H9 (cell line): ENCODE measurements around the gene TAF5L. TPM values are rescaled to one million over a fixed set of nuclear protein-coding genes. Genes with fewer than 3 reads are reported as not detected.
A peak's percentile ranks its signal among the peaks of the same experiment; 100 is the strongest.

Experiments used
- DNase-seq: peaks from one replicate; pipeline ENCODE4 v3.0.0-alpha.2; 2017
- H2AFZ ChIP-seq: one replicate; pipeline ENCODE4 v1.6.1; 2013; ENCODE audit warnings: mild to moderate bottlenecking, low read length, control low read depth, moderate library complexity
- H2AK5ac ChIP-seq: 2 replicates; pipeline ENCODE4 v1.6.1; 2013; ENCODE audit warnings: low read length, control low read depth, mixed read lengths; ENCODE audit not compliant: insufficient read length
- H2BK120ac ChIP-seq: one replicate; pipeline ENCODE4 v1.6.1; 2013; ENCODE audit warnings: low read depth, mild to moderate bottlenecking, low read length, control low read depth, inconsistent platforms; ENCODE audit not compliant: poor library complexity, severe bottlenecking
- H2BK12ac ChIP-seq: 2 replicates; pipeline ENCODE4 v1.6.1; 2013; ENCODE audit warnings: low read length, control low read depth, mixed read lengths, low read depth; ENCODE audit not compliant: insufficient read length
- H2BK15ac ChIP-seq: 2 replicates; pipeline ENCODE4 v1.6.1; 2013; ENCODE audit warnings: low read depth, low read length, control low read depth
- H2BK20ac ChIP-seq: one replicate; pipeline ENCODE4 v1.6.1; 2013; ENCODE audit warnings: low read depth, mild to moderate bottlenecking, low read length, control low read depth, inconsistent platforms; ENCODE audit not compliant: poor library complexity, severe bottlenecking
- H2BK5ac ChIP-seq: 2 replicates; pipeline ENCODE4 v1.6.1; 2013; ENCODE audit warnings: low read length, control low read depth, mixed read lengths; ENCODE audit not compliant: insufficient read length
- H3K14ac ChIP-seq: 2 replicates; pipeline ENCODE4 v1.6.1; 2013; ENCODE audit warnings: low read length, control low read depth; ENCODE audit not compliant: insufficient read depth
- H3K18ac ChIP-seq: 2 replicates; pipeline ENCODE4 v1.6.1; 2013; ENCODE audit warnings: low read depth, mild to moderate bottlenecking, mixed read lengths, low read length, control low read depth; ENCODE audit not compliant: insufficient read length
- H3K23ac ChIP-seq: 2 replicates; pipeline ENCODE4 v1.6.1; 2013; ENCODE audit warnings: low read length, control low read depth, mixed read lengths, low read depth; ENCODE audit not compliant: insufficient read length
- H3K23me2 ChIP-seq: 2 replicates; pipeline ENCODE4 v1.6.1; 2013; ENCODE audit warnings: low read depth, mild to moderate bottlenecking, mixed read lengths, low read length, control low read depth; ENCODE audit not compliant: insufficient read length, poor library complexity, severe bottlenecking
- H3K27ac ChIP-seq: 2 replicates; pipeline ENCODE4 v1.5.1; 2013; ENCODE audit warnings: low read length, control low read depth, mixed read lengths, low read depth; ENCODE audit not compliant: insufficient read length
- H3K27me3 ChIP-seq: 2 replicates; pipeline ENCODE4 v1.6.1; 2013; ENCODE audit warnings: low read length, control low read depth, inconsistent platforms; ENCODE audit not compliant: insufficient read depth
- H3K4ac ChIP-seq: 2 replicates; pipeline ENCODE4 v1.6.1; 2013; ENCODE audit warnings: low read depth, mild to moderate bottlenecking, control low read depth, inconsistent platforms, low read length, moderate library complexity
- H3K4me1 ChIP-seq: 2 replicates; pipeline ENCODE4 v1.6.1; 2013; ENCODE audit warnings: low read length, control low read depth, inconsistent platforms; ENCODE audit not compliant: insufficient read depth
- H3K4me2 ChIP-seq: 2 replicates; pipeline ENCODE4 v1.6.1; 2013; ENCODE audit warnings: low read length, control low read depth, mixed read lengths; ENCODE audit not compliant: insufficient read length, insufficient read depth
- H3K56ac ChIP-seq: 2 replicates; pipeline ENCODE4 v1.6.1; 2013; ENCODE audit warnings: low read depth, mild to moderate bottlenecking, mixed read lengths, low read length, control low read depth; ENCODE audit not compliant: insufficient read length
- H3K79me1 ChIP-seq: 2 replicates; pipeline ENCODE4 v1.6.1; 2013; ENCODE audit warnings: low read depth, mild to moderate bottlenecking, moderate library complexity, low read length, control low read depth, inconsistent platforms; ENCODE audit not compliant: insufficient read depth, poor library complexity, severe bottlenecking
- H3K79me2 ChIP-seq: 2 replicates; pipeline ENCODE4 v1.6.1; 2013; ENCODE audit warnings: low read length, control low read depth, inconsistent platforms; ENCODE audit not compliant: insufficient read depth
- H3K9ac ChIP-seq: 2 replicates; pipeline ENCODE4 v1.6.1; 2013; ENCODE audit warnings: low read length, control low read depth, mixed read lengths; ENCODE audit not compliant: insufficient read length; ENCODE audit errors: extremely low read depth
- H3K9me3 ChIP-seq: one replicate; pipeline ENCODE4 v1.6.1; 2013; ENCODE audit warnings: low read depth, low read length, inconsistent platforms; ENCODE audit not compliant: control insufficient read depth
- H3T11ph ChIP-seq: one replicate; pipeline ENCODE4 v1.6.1; 2013; ENCODE audit warnings: mild to moderate bottlenecking, low read length, control low read depth, inconsistent platforms
- H4K20me1 ChIP-seq: one replicate; pipeline ENCODE4 v1.6.1; 2013; ENCODE audit not compliant: control insufficient read depth, insufficient read length, insufficient read depth
- H4K5ac ChIP-seq: 2 replicates; pipeline ENCODE4 v1.6.1; 2013; ENCODE audit warnings: low read depth, mild to moderate bottlenecking, mixed read lengths, low read length, control low read depth; ENCODE audit not compliant: insufficient read length
- H4K8ac ChIP-seq: replicated peaks from 2 replicates; pipeline ENCODE4 v1.6.1; 2013; ENCODE audit warnings: low read length, control low read depth, mixed read lengths, low read depth; ENCODE audit not compliant: insufficient read length
- H4K91ac ChIP-seq: 2 replicates; pipeline ENCODE4 v1.6.1; 2013; ENCODE audit warnings: low read depth, mild to moderate bottlenecking, moderate library complexity, mixed read lengths, low read length, control low read depth; ENCODE audit not compliant: insufficient read length
- H3K27ac Mint-ChIP-seq, 3 experiments: 2 replicates in 2 of 3; 3 replicates in 1 of 3; pipeline ENCODE4 v1.8.0; 2020 to 2021; ENCODE audit warnings: mixed read lengths in 3 of 3, mild to moderate bottlenecking in 1 of 3, moderate library complexity in 1 of 3
- H3K27me3 Mint-ChIP-seq: 2 replicates; pipeline ENCODE4 v1.8.0; 2021; ENCODE audit warnings: low read depth, mild to moderate bottlenecking, moderate library complexity, mixed read lengths
- H3K36me3 Mint-ChIP-seq, 3 experiments: 2 replicates in 2 of 3; 3 replicates in 1 of 3; pipeline ENCODE4 v1.8.0; 2020 to 2021; ENCODE audit warnings: low read depth in 3 of 3, mixed read lengths in 3 of 3; ENCODE audit not compliant: insufficient read depth in 1 of 3
- H3K4me1 Mint-ChIP-seq, 2 experiments: 2 replicates each; pipeline ENCODE4 v1.8.0; 2020; ENCODE audit warnings: mixed read lengths in 2 of 2
- H3K4me3 Mint-ChIP-seq, 2 experiments: 2 replicates in 1 of 2; 3 replicates in 1 of 2; pipeline ENCODE4 v1.8.0; 2020 to 2021; ENCODE audit warnings: mild to moderate bottlenecking in 2 of 2, mixed read lengths in 2 of 2, moderate library complexity in 1 of 2
- H3K9me3 Mint-ChIP-seq, 2 experiments: 2 replicates in 1 of 2; 3 replicates in 1 of 2; pipeline ENCODE4 v1.8.0; 2020; ENCODE audit warnings: mild to moderate bottlenecking in 2 of 2, mixed read lengths in 2 of 2, moderate library complexity in 1 of 2
- CTCF ChIP-seq: fragments of 200-600 bp; sonication (generic); conservative IDR thresholded peaks from 3 replicates; pipeline ENCODE4 v1.8.0; 2021; ENCODE audit warnings: antibody characterized with exemption, mild to moderate bottlenecking
- WGBS: extraction: QIAGEN DNeasy Blood & Tissue Kit; methylation state at CpG from one replicate; pipeline ENCODE4 v1.1.7; 2013; ENCODE audit warnings: missing lambda C conversion rate, low lambda C conversion rate, mixed read lengths; ENCODE audit not compliant: insufficient read length; ENCODE audit errors: extremely low coverage; 5-methylcytosine and 5-hydroxymethylcytosine counted together
- total RNA-seq: library from RNA; stranded (reverse); gene quantifications from 2 replicates; pipeline ENCODE4 v1.2.1, GENCODE V29; 2021

The TAF5L gene
- total RNA-seq, 1 experiment from 2014 or later: 30.3 TPM

- no peak for DNase-seq
- Mint-ChIP-seq H3K36me3 (peaks cover 6 to 37% (median 20%) of the 10 kb centered on the region in 3 experiments; a peak in 6 of 7 replicates), H3K4me1 (peaks cover 25 to 32% of the 10 kb centered on the region in 2 experiments), H3K9me3 (no peaks in the 10 kb centered on the region), H3K27me3 (no peaks in the 10 kb centered on the region), H3K4me3 (peak overlapping the region; percentile 99 to 100), H3K27ac (no peak overlapping the region)
- H3K18ac ChIP-seq: no peak overlapping the region
- peaks cover 50% of the 10 kb centered on the region for H3K79me2 ChIP-seq
- H3T11ph ChIP-seq: no peak overlapping the region
- H3K23me2 ChIP-seq: peaks cover 10% of the 10 kb centered on the region
- H2BK20ac ChIP-seq: no peak overlapping the region
- no peak overlapping the region for H2AK5ac ChIP-seq
- no peak overlapping the region for H3K9ac ChIP-seq
- no peaks in the 10 kb centered on the region for H3K27me3 ChIP-seq
- H3K4ac ChIP-seq: no peak overlapping the region
- no peak overlapping the region for H2BK5ac ChIP-seq
- H4K91ac ChIP-seq: no peak overlapping the region
- WGBS: no CpG with 5 or more reads among the region's 4 CpGs
- H3K79me1 ChIP-seq: no peaks in the 10 kb centered on the region
- H2BK12ac ChIP-seq: no peak overlapping the region
- H3K14ac ChIP-seq: no peak overlapping the region
- H3K56ac ChIP-seq: no peak overlapping the region
- H2BK120ac ChIP-seq: no peak overlapping the region
- H2BK15ac ChIP-seq: no peak overlapping the region
- H3K23ac ChIP-seq: no peak overlapping the region
- peak overlapping the region; percentile 67 for H3K4me2 ChIP-seq
- H3K9me3 ChIP-seq: no peaks in the 10 kb centered on the region
- H2AFZ ChIP-seq: no peak overlapping the region
- H4K5ac ChIP-seq: no peak overlapping the region
- no peaks in the 10 kb centered on the region for H4K20me1 ChIP-seq
- H4K8ac ChIP-seq: no peak overlapping the region
- peaks cover 4% of the 10 kb centered on the region; the same call in 1 of the 2 replicates for H3K4me1 ChIP-seq
- no peak overlapping the region for H3K27ac ChIP-seq
- TF ChIP-seq CTCF: no peak
These were observed 1.1 kb upstream of the TAF5L start for GRCh38 chr1:229627003-229627402.
